Measurements from ENCODE around the gene LUZP2. TPM values are rescaled to one million over a fixed set of nuclear protein-coding genes. Genes with fewer than 3 reads are reported as not detected.

LUZP2 gene
- total RNA-seq, 4 donors from 2014 or later: 0.19 to 0.99 TPM; not detected in 2

GRCh38 chr11:24679821-24680351, 183.0 kb downstream of the LUZP2 start:
- TF ChIP-seq POLR2AphosphoS5 (IDR thresholded peaks at IDR 0.05) (no peak), POLR2A (IDR thresholded peaks at IDR 0.05; ENCODE audit: low read depth) (no peak), EP300 (IDR thresholded peaks at IDR 0.05) (no peak)
- TF ChIP-seq, protein P1, sequence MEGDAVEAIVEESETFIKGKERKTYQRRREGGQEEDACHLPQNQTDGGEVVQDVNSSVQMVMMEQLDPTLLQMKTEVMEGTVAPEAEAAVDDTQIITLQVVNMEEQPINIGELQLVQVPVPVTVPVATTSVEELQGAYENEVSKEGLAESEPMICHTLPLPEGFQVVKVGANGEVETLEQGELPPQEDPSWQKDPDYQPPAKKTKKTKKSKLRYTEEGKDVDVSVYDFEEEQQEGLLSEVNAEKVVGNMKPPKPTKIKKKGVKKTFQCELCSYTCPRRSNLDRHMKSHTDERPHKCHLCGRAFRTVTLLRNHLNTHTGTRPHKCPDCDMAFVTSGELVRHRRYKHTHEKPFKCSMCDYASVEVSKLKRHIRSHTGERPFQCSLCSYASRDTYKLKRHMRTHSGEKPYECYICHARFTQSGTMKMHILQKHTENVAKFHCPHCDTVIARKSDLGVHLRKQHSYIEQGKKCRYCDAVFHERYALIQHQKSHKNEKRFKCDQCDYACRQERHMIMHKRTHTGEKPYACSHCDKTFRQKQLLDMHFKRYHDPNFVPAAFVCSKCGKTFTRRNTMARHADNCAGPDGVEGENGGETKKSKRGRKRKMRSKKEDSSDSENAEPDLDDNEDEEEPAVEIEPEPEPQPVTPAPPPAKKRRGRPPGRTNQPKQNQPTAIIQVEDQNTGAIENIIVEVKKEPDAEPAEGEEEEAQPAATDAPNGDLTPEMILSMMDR (IDR thresholded peaks at IDR 0.05): no peak
- Histone ChIP-seq H3K27ac (replicated peaks in 1 of 4) (no peak overlapping the region), H3K4me1 (no peaks in the 10 kb centered on the region), H3K36me3 (no peaks in the 10 kb centered on the region), H3K4me3 (no peak overlapping the region), H3K27me3 (no peaks in the 10 kb centered on the region), H3K9me3 (no peaks in the 10 kb centered on the region)
- intact Hi-C loops (cut with DNase I): no loop called here
- no peak for DNase-seq (ENCODE audit: extremely low spot score)
- 81% methylated on average over 2 of the region's 2 CpGs for WGBS

GRCh38 chr11:24683583-24683982, 186.7 kb downstream of the LUZP2 start:
- intact Hi-C loops (cut with DNase I): no loop called here

GRCh38 chr11:24685821-24686220, 189.0 kb downstream of the LUZP2 start:
- intact Hi-C loops (cut with DNase I): no loop called here
- no peaks in the 10 kb centered on the region for H3K36me3 ChIP-seq
- no peaks in the 10 kb centered on the region for H3K4me1 ChIP-seq
- no peak for TF ChIP-seq POLR2A (IDR thresholded peaks at IDR 0.05; ENCODE audit: low read depth)
- TF ChIP-seq, protein P1 (IDR thresholded peaks at IDR 0.05): no peak
- TF ChIP-seq EP300 (IDR thresholded peaks at IDR 0.05): no peak
- no peak for TF ChIP-seq POLR2AphosphoS5 (IDR thresholded peaks at IDR 0.05)
- WGBS: 92% methylated on average over 1 of the region's 1 CpG
- no peaks in the 10 kb centered on the region for H3K9me3 ChIP-seq
- no peak overlapping the region for H3K27ac ChIP-seq (replicated peaks in 1 of 4)
- DNase-seq (ENCODE audit: extremely low spot score): no peak
- H3K4me3 ChIP-seq: no peak overlapping the region
- H3K27me3 ChIP-seq: no peaks in the 10 kb centered on the region

More at GRCh38 chr11:24683583-24683982, 186.7 kb downstream of the LUZP2 start:
- WGBS: 86% methylated on average over 1 of the region's 1 CpG
- Histone ChIP-seq H3K4me3 (no peak overlapping the region), H3K36me3 (no peaks in the 10 kb centered on the region), H3K27me3 (no peaks in the 10 kb centered on the region), H3K4me1 (no peaks in the 10 kb centered on the region), H3K27ac (replicated peaks in 1 of 4) (no peak overlapping the region), H3K9me3 (no peaks in the 10 kb centered on the region)
- TF ChIP-seq POLR2AphosphoS5 (IDR thresholded peaks at IDR 0.05): no peak
- no peak for TF ChIP-seq POLR2A (IDR thresholded peaks at IDR 0.05; ENCODE audit: low read depth)
- no peak for TF ChIP-seq EP300 (IDR thresholded peaks at IDR 0.05)
- TF ChIP-seq, protein P1 (IDR thresholded peaks at IDR 0.05): no peak
- no peak for DNase-seq (ENCODE audit: extremely low spot score)

DNA sequence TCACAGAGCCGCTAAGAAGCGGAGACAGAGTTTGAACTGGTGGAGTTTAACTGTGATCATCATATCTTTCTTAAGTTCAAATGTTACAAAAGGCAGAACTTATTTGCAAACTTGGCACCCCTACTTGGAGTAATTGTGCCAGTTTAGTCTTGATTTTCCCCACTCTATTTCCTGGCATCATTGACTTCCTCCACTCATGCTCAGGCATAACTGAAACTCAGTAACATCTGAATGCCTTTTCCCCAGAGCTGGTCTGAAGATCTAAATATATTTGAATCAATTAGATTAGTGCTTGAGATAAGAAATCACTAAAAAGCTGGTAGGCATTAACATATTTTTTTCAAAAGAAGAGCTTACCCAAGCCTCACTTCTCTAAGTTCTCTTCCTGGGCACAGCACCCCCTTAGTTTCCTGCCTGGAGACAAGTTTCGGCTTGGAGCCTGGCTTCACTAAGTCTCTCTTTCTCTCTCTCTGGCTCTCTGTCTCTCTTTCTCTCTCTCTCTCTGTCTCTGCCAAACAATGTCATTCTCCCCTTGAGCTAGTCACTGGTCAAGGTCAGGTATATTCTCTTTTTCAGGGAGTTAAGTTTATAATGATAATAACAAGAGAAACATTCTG, 190.8 kb downstream of the LUZP2 start:
- TF ChIP-seq EP300 (IDR thresholded peaks at IDR 0.05) (no peak), POLR2AphosphoS5 (IDR thresholded peaks at IDR 0.05) (no peak), POLR2A (IDR thresholded peaks at IDR 0.05; ENCODE audit: low read depth) (no peak)
- TF ChIP-seq, protein P1 (IDR thresholded peaks at IDR 0.05): no peak
- Histone ChIP-seq H3K4me3 (no peak overlapping the region), H3K36me3 (no peaks in the 10 kb centered on the region), H3K27ac (replicated peaks in 1 of 4) (no peak overlapping the region), H3K4me1 (no peaks in the 10 kb centered on the region), H3K9me3 (no peaks in the 10 kb centered on the region), H3K27me3 (no peaks in the 10 kb centered on the region)
- 92% methylated on average over 3 of the region's 3 CpGs for WGBS
- no peak for DNase-seq (ENCODE audit: extremely low spot score)
- intact Hi-C loops (cut with DNase I): no loop called here
